GM12878 (cell line): ENCODE data around the gene SPINK13. TPM values are rescaled to one million over a fixed set of nuclear protein-coding genes. Genes with fewer than 3 reads are reported as not detected.

Experiments used
- ATAC-seq: fragments of 200-7000 bp; cut with Tn5 transposase; 3 replicates; pipeline ENCODE4 v1.9.1; 2020; ENCODE audit warnings: mild to moderate bottlenecking, moderate library complexity
- BruUV-seq: library from RNA; stranded (reverse); fragments of 400-500 nt; replicated peaks from 2 replicates; lab custom pipeline; 2021; lab: Mats Ljungman, UMichigan
- CTCF ChIA-PET: fragments of 300-600 bp; sonication (Branson Sonifier 250); formaldehyde crosslinking; extraction: SDS; loops from one replicate; lab custom pipeline; 2021; ENCODE audit warnings: inconsistent platforms; lab: Yijun Ruan, JAX
- POLR2A ChIA-PET: fragments of 350-600 bp; formaldehyde crosslinking; extraction: SDS; loops from one replicate; lab custom pipeline; 2021; ENCODE audit warnings: inconsistent platforms; lab: Charles Lee
- RAD21 ChIA-PET: fragments of 300-600 bp; sonication (Branson Sonifier 250); formaldehyde crosslinking; loops from one replicate; lab custom pipeline; 2023; ENCODE audit warnings: antibody characterized with exemption; ENCODE audit not compliant: unreplicated experiment; lab: Charles Lee
- SMC1A ChIA-PET: fragments of 300-600 bp; sonication (Branson Sonifier 250); formaldehyde crosslinking; loops from one replicate; lab custom pipeline; 2023; ENCODE audit not compliant: unreplicated experiment, uncharacterized antibody; lab: Charles Lee
- DNase-seq: peaks from one replicate; pipeline ENCODE4 v3.0.0-alpha.2; 2011; ENCODE audit warnings: low read depth, low spot score
- FAIRE-seq: peaks from 3 replicates; lab custom pipeline; 2011; peaks lifted over from hg19 to GRCh38; lab: Jason Lieb, UNC
- H2AFZ ChIP-seq: 2 replicates; pipeline ENCODE4 v1.6.0; 2011; ENCODE audit warnings: low read depth, low read length, control low read depth; ENCODE audit not compliant: control insufficient read depth
- H3K27ac ChIP-seq: 2 replicates; pipeline ENCODE4 v1.5.1; 2011; ENCODE audit warnings: control low read depth; ENCODE audit not compliant: control insufficient read depth, insufficient read depth
- H3K27me3 ChIP-seq, 2 experiments: replicated peaks in 1 of 2; 2 replicates each; pipeline versions ENCODE4 v1.6.0 to v1.6.1; 2011; ENCODE audit warnings: low read length in 1 of 2; ENCODE audit not compliant: control insufficient read depth in 2 of 2, insufficient read depth in 2 of 2
- H3K36me3 ChIP-seq, 2 experiments: 2 replicates each; pipeline ENCODE4 v1.5.1; 2011; ENCODE audit warnings: low read length in 1 of 2; ENCODE audit not compliant: control insufficient read depth in 2 of 2, insufficient read depth in 2 of 2
- H3K4me1 ChIP-seq: 2 replicates; pipeline ENCODE4 v1.6.1; 2011; ENCODE audit warnings: mild to moderate bottlenecking, low read length, moderate library complexity, mixed read lengths; ENCODE audit not compliant: control insufficient read depth, insufficient read depth
- H3K4me2 ChIP-seq: 2 replicates; pipeline ENCODE4 v1.6.0; 2011; ENCODE audit warnings: control low read depth; ENCODE audit not compliant: control insufficient read depth, insufficient read depth
- H3K4me3 ChIP-seq: fragments of 200-600 bp; sonication (generic); 2 replicates; pipeline ENCODE4 v1.5.1; 2016
- H3K79me2 ChIP-seq: 2 replicates; pipeline ENCODE4 v1.6.0; 2011; ENCODE audit warnings: low read length; ENCODE audit not compliant: control insufficient read depth, insufficient read depth
- H3K9ac ChIP-seq: 2 replicates; pipeline ENCODE4 v1.8.0; 2011; ENCODE audit warnings: low read length, control low read depth, mixed read lengths; ENCODE audit not compliant: control insufficient read depth, insufficient read depth
- H3K9me3 ChIP-seq: replicated peaks from 3 replicates; pipeline ENCODE4 v1.5.1; 2011; ENCODE audit warnings: mild to moderate bottlenecking, low read length; ENCODE audit not compliant: control insufficient read depth, insufficient read depth
- H4K20me1 ChIP-seq: 2 replicates; pipeline ENCODE4 v1.6.0; 2011; ENCODE audit not compliant: control insufficient read depth, insufficient read depth
- ATF7 ChIP-seq: fragments of 450-650 bp; IDR thresholded peaks from 2 replicates; pipeline ENCODE4 v1.6.1; 2016; ENCODE audit warnings: low read depth, mild to moderate bottlenecking
- BCL11A ChIP-seq: IDR thresholded peaks from 2 replicates; pipeline ENCODE4 v1.6.1; 2011; ENCODE audit warnings: low read depth, low read length
- CEBPB ChIP-seq, 2 experiments: fragments of 150-350 bp in 1 of 2; IDR thresholded peaks; 2 replicates each; pipeline ENCODE4 v1.6.1; 2012 to 2014; ENCODE audit warnings: low read depth in 2 of 2, low read length in 2 of 2, borderline replicate concordance in 1 of 2, inconsistent platforms in 1 of 2
- HDAC2 ChIP-seq: fragments of 200-600 bp; sonication (generic); IDR thresholded peaks from 2 replicates; pipeline ENCODE4 v1.6.1; 2017
- IRF5 ChIP-seq: fragments of 450-650 bp; IDR thresholded peaks from 2 replicates; pipeline ENCODE4 v1.6.1; 2017; ENCODE audit warnings: borderline replicate concordance
- JUNB ChIP-seq: IDR thresholded peaks from 2 replicates; pipeline ENCODE4 v1.6.1; 2016; ENCODE audit warnings: antibody characterized with exemption, mild to moderate bottlenecking
- RCOR1 ChIP-seq: conservative IDR thresholded peaks from 2 replicates; pipeline ENCODE4 v1.6.1; 2012; ENCODE audit warnings: low read depth, low read length, improper control_type of control experiment
- SMAD5 ChIP-seq: IDR thresholded peaks from 2 replicates; pipeline ENCODE4 v1.6.1; 2016; ENCODE audit warnings: antibody characterized with exemption, low read depth
- SMARCA5 ChIP-seq: fragments of 450-650 bp; IDR thresholded peaks from 2 replicates; pipeline ENCODE4 v1.6.1; 2017; ENCODE audit warnings: mild to moderate bottlenecking
- TARDBP ChIP-seq: IDR thresholded peaks from 2 replicates; pipeline ENCODE4 v1.6.1; 2016; ENCODE audit warnings: borderline replicate concordance
- TCF12 ChIP-seq: IDR thresholded peaks from 2 replicates; pipeline ENCODE4 v1.6.1; 2011; ENCODE audit warnings: low read depth, mild to moderate bottlenecking, low read length
- ZSCAN29 ChIP-seq: fragments of 450-650 bp; IDR thresholded peaks from 2 replicates; pipeline ENCODE4 v1.6.1; 2017; ENCODE audit warnings: mild to moderate bottlenecking, moderate library complexity
- WGBS: methylation state at CpG from one replicate; pipeline ENCODE4 v1.1.6; 2016; ENCODE audit warnings: low lambda C conversion rate; ENCODE audit not compliant: insufficient replicate concordance, insufficient coverage; ENCODE audit errors: missing lambda C conversion rate; 5-methylcytosine and 5-hydroxymethylcytosine counted together
- in situ Hi-C: fragments of 300-500 bp; cut with MboI; formaldehyde crosslinking; loops from 9 replicates; pipeline ENCODE4 v1.14.3; 2018; ENCODE audit warnings: mixed read lengths
- intact Hi-C: fragments of 100-400 bp; cut with micrococcal nuclease; formaldehyde crosslinking; loops from one replicate; pipeline ENCODE4 v1.14.2; 2022; ENCODE audit not compliant: unreplicated experiment
- polyA plus RNA-seq, 11 experiments: library from polyadenylated mRNA; depleted of rRNA in 4 of 11; unstranded in 6 of 11; stranded (reverse) in 5 of 11; fragments of >200 nt; fragmentation: Nextera tagmentation in 4 of 11; fragmentation: Illumina TruSeq in 1 of 11; extraction: Ambion mirVana in 4 of 11; extraction: Trizol in 1 of 11; gene quantifications; 1 replicate in 1 of 11; 2 replicates in 10 of 11; pipeline versions ENCODE4 v1.2.1 to v1.2.3, GENCODE V29; 2011 to 2016; ENCODE audit warnings: inconsistent platforms in 2 of 11, missing spikeins in 2 of 11, low read depth in 1 of 11
- total RNA-seq, 4 experiments: library from RNA; depleted of rRNA in 3 of 4; stranded (reverse); fragments of >200 nt in 3 of 4; fragmentation: Illumina TruSeq in 1 of 4; extraction: Trizol in 1 of 4; gene quantifications; 2 replicates each; pipeline versions ENCODE4 v1.2.1 to v1.2.3, GENCODE V29; 2013 to 2021
- TF ChIP-seq, protein P1 (sequence below): fragments of 450-650 bp; IDR thresholded peaks from 2 replicates; pipeline ENCODE4 v1.6.1; 2018; ENCODE audit warnings: mild to moderate bottlenecking, low read depth, moderate library complexity; ENCODE audit not compliant: partially characterized antibody

Gene SPINK13
- total and polyA plus RNA-seq, 10 of the 15 experiments (the other 5 are each of a cell fraction or from before 2014, with no cell fraction given), result 0.15 to 0.16 TPM; not detected in 8

GRCh38 chr5:148248894-148249293, 19.7 kb upstream of the SPINK13 start:
- H3K27ac ChIP-seq, result no peak overlapping the region
- FAIRE-seq, result no peak
- CTCF ChIA-PET, result no interaction called here
- POLR2A ChIA-PET, result no interaction called here
- SMC1A ChIA-PET, result no interaction called here
- no peaks in the 10 kb centered on the region for H3K79me2 ChIP-seq
- 21% methylated on average over 2 of the region's 2 CpGs for WGBS
- no peak overlapping the region for H3K4me3 ChIP-seq
- no TSS peak for BruUV-seq
- H4K20me1 ChIP-seq, result no peaks in the 10 kb centered on the region
- no peak for DNase-seq
- TF ChIP-seq, protein P1, sequence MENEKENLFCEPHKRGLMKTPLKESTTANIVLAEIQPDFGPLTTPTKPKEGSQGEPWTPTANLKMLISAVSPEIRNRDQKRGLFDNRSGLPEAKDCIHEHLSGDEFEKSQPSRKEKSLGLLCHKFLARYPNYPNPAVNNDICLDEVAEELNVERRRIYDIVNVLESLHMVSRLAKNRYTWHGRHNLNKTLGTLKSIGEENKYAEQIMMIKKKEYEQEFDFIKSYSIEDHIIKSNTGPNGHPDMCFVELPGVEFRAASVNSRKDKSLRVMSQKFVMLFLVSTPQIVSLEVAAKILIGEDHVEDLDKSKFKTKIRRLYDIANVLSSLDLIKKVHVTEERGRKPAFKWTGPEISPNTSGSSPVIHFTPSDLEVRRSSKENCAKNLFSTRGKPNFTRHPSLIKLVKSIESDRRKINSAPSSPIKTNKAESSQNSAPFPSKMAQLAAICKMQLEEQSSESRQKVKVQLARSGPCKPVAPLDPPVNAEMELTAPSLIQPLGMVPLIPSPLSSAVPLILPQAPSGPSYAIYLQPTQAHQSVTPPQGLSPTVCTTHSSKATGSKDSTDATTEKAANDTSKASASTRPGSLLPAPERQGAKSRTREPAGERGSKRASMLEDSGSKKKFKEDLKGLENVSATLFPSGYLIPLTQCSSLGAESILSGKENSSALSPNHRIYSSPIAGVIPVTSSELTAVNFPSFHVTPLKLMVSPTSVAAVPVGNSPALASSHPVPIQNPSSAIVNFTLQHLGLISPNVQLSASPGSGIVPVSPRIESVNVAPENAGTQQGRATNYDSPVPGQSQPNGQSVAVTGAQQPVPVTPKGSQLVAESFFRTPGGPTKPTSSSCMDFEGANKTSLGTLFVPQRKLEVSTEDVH, result no peak
- no peak for TF ChIP-seq JUNB
- no peak for TF ChIP-seq SMARCA5
- TF ChIP-seq ATF7, result no peak
- no peak for TF ChIP-seq SMAD5
- TF ChIP-seq, all 136 proteins: peak for 0
- no peak for ATAC-seq
- Histone ChIP-seq H3K9me3 (no peaks in the 10 kb centered on the region), H3K36me3 (no peaks in the 10 kb centered on the region), H2AFZ (no peak overlapping the region), H3K4me1 (no peaks in the 10 kb centered on the region), H3K4me2 (no peak overlapping the region), H3K27me3 (no peaks in the 10 kb centered on the region), H3K9ac (no peak overlapping the region)
- intact Hi-C loops (no loop called here), in situ Hi-C loops (no loop called here)
- RAD21 ChIA-PET, result no interaction called here

DNA sequence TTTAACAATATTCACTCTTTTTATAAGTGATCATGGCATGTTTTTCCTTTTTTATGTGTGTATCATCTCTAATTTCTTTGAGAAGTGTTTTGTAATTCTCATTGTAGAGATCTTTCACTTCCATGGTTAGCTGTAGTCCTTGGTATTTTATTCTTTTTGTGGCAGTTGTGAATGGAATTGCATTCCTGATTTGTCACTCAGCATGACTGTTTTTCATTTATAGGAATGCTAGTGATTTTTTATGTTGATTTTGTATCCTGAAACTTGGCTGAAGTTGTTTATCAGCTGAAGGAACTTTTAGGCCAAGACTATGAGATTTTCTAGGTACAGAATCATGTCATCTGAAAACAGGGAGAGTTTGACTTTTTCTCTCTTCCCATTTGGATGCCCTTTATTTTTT, 13.1 kb upstream of the SPINK13 start:
- Histone ChIP-seq H3K4me1 (no peaks in the 10 kb centered on the region), H3K27me3 (no peaks in the 10 kb centered on the region), H3K27ac (no peak overlapping the region), H4K20me1 (no peaks in the 10 kb centered on the region), H3K9ac (no peak overlapping the region), H3K4me3 (no peak overlapping the region), H3K79me2 (no peaks in the 10 kb centered on the region)
- BruUV-seq, result no TSS peak
- ATAC-seq (no peak), FAIRE-seq (no peak), DNase-seq (no peak)
- ChIA-PET POLR2A (no interaction called here), RAD21 (no interaction called here)
- in situ Hi-C loops (no loop called here), intact Hi-C loops (no loop called here)
- TF ChIP-seq IRF5 (no peak), ZSCAN29 (no peak), RCOR1 (no peak), BCL11A (no peak), TARDBP (no peak), HDAC2 (no peak), CEBPB (IDR thresholded peaks at IDR 0.05; ENCODE audit: borderline replicate concordance in 1 of 2, low read depth in 2 of 2, low read length in 2 of 2) (no peak), TCF12 (no peak)
- TF ChIP-seq, all 136 proteins: peak for 0
- H3K36me3 ChIP-seq, result no peaks in the 10 kb centered on the region
- no peak overlapping the region for H3K4me2 ChIP-seq
- SMC1A ChIA-PET, result no interaction called here
- CTCF ChIA-PET, result no interaction called here
- H2AFZ ChIP-seq, result no peak overlapping the region
- H3K9me3 ChIP-seq, result no peaks in the 10 kb centered on the region
